Measurements from ENCODE around the gene FNBP1. TPM values are rescaled to one million over a fixed set of nuclear protein-coding genes. Genes with fewer than 3 reads are reported as not detected.

FNBP1 gene
- total RNA-seq, 1 experiment from 2014 or later = 30.8 TPM

- POLR2A ChIA-PET (ENCODE audit: unreplicated experiment) = no interaction called here
- no peak for ATAC-seq
Measured at GRCh38 chr9:129918296-129918950, 124.6 kb downstream of the FNBP1 start.

GRCh38 chr9:129916707-129917106, 126.3 kb downstream of the FNBP1 start:
- Histone ChIP-seq H3K27ac (ENCODE audit: low read length) (no peak overlapping the region), H2AFZ (ENCODE audit: low read length) (no peak overlapping the region), H3K9ac (ENCODE audit: low read length) (no peak overlapping the region), H3K4me1 (ENCODE audit: insufficient read depth, low read length) (no peaks in the 10 kb centered on the region), H3F3A (ENCODE audit: low read length, unreplicated experiment) (no peaks in the 10 kb centered on the region), H4K20me1 (ENCODE audit: low read length) (no peaks in the 10 kb centered on the region), H3K4me3 (ENCODE audit: low read length) (no peak overlapping the region), H3K36me3 (ENCODE audit: low read depth, low read length) (no peaks in the 10 kb centered on the region), H3K4me2 (ENCODE audit: low read length) (no peak overlapping the region), H3K79me2 (ENCODE audit: low read length) (no peaks in the 10 kb centered on the region), H3K27me3 (ENCODE audit: low read length) (no peaks in the 10 kb centered on the region), H3K9me3 (ENCODE audit: low read length) (no peaks in the 10 kb centered on the region), H3K9me2 (replicated peaks; ENCODE audit: low read length) (no peaks in the 10 kb centered on the region)
- ChIA-PET CTCF (no interaction called here), POLR2A (ENCODE audit: unreplicated experiment) (no interaction called here)
- no peak for ATAC-seq
- intact Hi-C loops (cut with micrococcal nuclease) = no loop called here
- no TSS peak for BruUV-seq (replicated peaks)
- no peak for DNase-seq
- TF ChIP-seq EZH2phosphoT487 (IDR thresholded peaks at IDR 0.05; ENCODE audit: borderline replicate concordance, low read length) (no peak), EZH2 (IDR thresholded peaks at IDR 0.05; ENCODE audit: low read length, unreplicated experiment) (no peak)
- TF ChIP-seq, protein P1, sequence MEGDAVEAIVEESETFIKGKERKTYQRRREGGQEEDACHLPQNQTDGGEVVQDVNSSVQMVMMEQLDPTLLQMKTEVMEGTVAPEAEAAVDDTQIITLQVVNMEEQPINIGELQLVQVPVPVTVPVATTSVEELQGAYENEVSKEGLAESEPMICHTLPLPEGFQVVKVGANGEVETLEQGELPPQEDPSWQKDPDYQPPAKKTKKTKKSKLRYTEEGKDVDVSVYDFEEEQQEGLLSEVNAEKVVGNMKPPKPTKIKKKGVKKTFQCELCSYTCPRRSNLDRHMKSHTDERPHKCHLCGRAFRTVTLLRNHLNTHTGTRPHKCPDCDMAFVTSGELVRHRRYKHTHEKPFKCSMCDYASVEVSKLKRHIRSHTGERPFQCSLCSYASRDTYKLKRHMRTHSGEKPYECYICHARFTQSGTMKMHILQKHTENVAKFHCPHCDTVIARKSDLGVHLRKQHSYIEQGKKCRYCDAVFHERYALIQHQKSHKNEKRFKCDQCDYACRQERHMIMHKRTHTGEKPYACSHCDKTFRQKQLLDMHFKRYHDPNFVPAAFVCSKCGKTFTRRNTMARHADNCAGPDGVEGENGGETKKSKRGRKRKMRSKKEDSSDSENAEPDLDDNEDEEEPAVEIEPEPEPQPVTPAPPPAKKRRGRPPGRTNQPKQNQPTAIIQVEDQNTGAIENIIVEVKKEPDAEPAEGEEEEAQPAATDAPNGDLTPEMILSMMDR (conservative IDR thresholded peaks at IDR 0.05; ENCODE audit: low read depth, low read length) = no peak

More at GRCh38 chr9:129918296-129918950, 124.6 kb downstream of the FNBP1 start:
- TF ChIP-seq, protein P1 (conservative IDR thresholded peaks at IDR 0.05; ENCODE audit: low read depth, low read length) = no peak
- TF ChIP-seq EZH2phosphoT487 (IDR thresholded peaks at IDR 0.05; ENCODE audit: borderline replicate concordance, low read length) (no peak), EZH2 (IDR thresholded peaks at IDR 0.05; ENCODE audit: low read length, unreplicated experiment) (no peak)
- no peaks in the 10 kb centered on the region for H3K9me3 ChIP-seq (ENCODE audit: low read length)
- BruUV-seq (replicated peaks) = no TSS peak
- no peak overlapping the region for H3K4me2 ChIP-seq (ENCODE audit: low read length)
- H3F3A ChIP-seq (ENCODE audit: low read length, unreplicated experiment) = no peaks in the 10 kb centered on the region
- H3K36me3 ChIP-seq (ENCODE audit: low read depth, low read length) = peaks cover 4% of the 10 kb centered on the region; the same call in 1 of the 2 replicates
- CTCF ChIA-PET = no interaction called here
- H2AFZ ChIP-seq (ENCODE audit: low read length) = no peak overlapping the region
- no peak for DNase-seq
- intact Hi-C loops (cut with micrococcal nuclease) = no loop called here
- no peak overlapping the region for H3K27ac ChIP-seq (ENCODE audit: low read length)
- H4K20me1 ChIP-seq (ENCODE audit: low read length) = no peaks in the 10 kb centered on the region
- no peaks in the 10 kb centered on the region for H3K9me2 ChIP-seq (replicated peaks; ENCODE audit: low read length)
- no peak overlapping the region for H3K4me3 ChIP-seq (ENCODE audit: low read length)
- H3K27me3 ChIP-seq (ENCODE audit: low read length) = no peaks in the 10 kb centered on the region
- H3K9ac ChIP-seq (ENCODE audit: low read length) = no peak overlapping the region
- H3K4me1 ChIP-seq (ENCODE audit: insufficient read depth, low read length) = no peaks in the 10 kb centered on the region
- H3K79me2 ChIP-seq (ENCODE audit: low read length) = no peaks in the 10 kb centered on the region

- no peak for ATAC-seq
Measured at GRCh38 chr9:129914051-129914450, 128.9 kb downstream of the FNBP1 start.

More at GRCh38 chr9:129914051-129914450, 128.9 kb downstream of the FNBP1 start:
- TF ChIP-seq, protein P1 (conservative IDR thresholded peaks at IDR 0.05; ENCODE audit: low read depth, low read length) = no peak
- TF ChIP-seq EZH2 (IDR thresholded peaks at IDR 0.05; ENCODE audit: low read length, unreplicated experiment) (no peak), EZH2phosphoT487 (IDR thresholded peaks at IDR 0.05; ENCODE audit: borderline replicate concordance, low read length) (no peak)
- Histone ChIP-seq H3F3A (ENCODE audit: low read length, unreplicated experiment) (no peaks in the 10 kb centered on the region), H3K36me3 (ENCODE audit: low read depth, low read length) (no peaks in the 10 kb centered on the region), H3K4me2 (ENCODE audit: low read length) (no peak overlapping the region), H4K20me1 (ENCODE audit: low read length) (no peaks in the 10 kb centered on the region), H3K27ac (ENCODE audit: low read length) (no peak overlapping the region), H3K4me1 (ENCODE audit: insufficient read depth, low read length) (peaks cover 15% of the 10 kb centered on the region), H3K9me3 (ENCODE audit: low read length) (no peaks in the 10 kb centered on the region), H3K4me3 (ENCODE audit: low read length) (no peak overlapping the region), H3K9ac (ENCODE audit: low read length) (no peak overlapping the region), H3K27me3 (ENCODE audit: low read length) (no peaks in the 10 kb centered on the region), H3K79me2 (ENCODE audit: low read length) (no peaks in the 10 kb centered on the region), H2AFZ (ENCODE audit: low read length) (no peak overlapping the region), H3K9me2 (replicated peaks; ENCODE audit: low read length) (no peaks in the 10 kb centered on the region)
- BruUV-seq (replicated peaks) = no TSS peak
- intact Hi-C loops (cut with micrococcal nuclease) = no loop called here
- no peak for DNase-seq
- CTCF ChIA-PET = no interaction called here
- POLR2A ChIA-PET (ENCODE audit: unreplicated experiment) = no interaction called here
